ENCODE results near the gene MEGF11. TPM values are rescaled to one million over a fixed set of nuclear protein-coding genes. Genes with fewer than 3 reads are reported as not detected.

The MEGF11 gene
- total RNA-seq, 1 donor from 2014 or later, result not detected

DNA sequence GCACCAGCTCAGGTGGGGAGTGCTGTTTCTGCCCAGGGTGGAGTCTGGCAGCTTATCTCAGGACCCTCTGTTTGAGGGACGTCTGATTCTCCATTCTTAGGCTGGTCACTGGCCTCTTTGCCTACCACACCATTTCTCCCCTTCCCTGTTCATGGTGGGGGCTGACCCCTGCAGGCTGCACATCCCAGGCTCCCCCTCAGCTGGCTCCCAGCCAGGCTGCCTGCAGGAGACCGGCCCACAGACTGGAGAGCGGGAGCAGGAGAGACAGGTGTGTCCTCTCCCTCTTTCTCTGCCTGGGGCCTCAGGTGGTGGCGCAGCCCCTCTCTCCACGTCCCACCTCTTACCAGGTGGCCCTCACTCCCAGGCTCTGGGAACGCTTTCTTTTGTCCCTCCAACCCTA lies 323.4 kb downstream of the MEGF11 start:
- Mint-ChIP-seq H3K27me3 (no peaks in the 10 kb centered on the region), H3K4me3 (no peak overlapping the region), H3K4me1 (no peaks in the 10 kb centered on the region), H3K27ac (no peak overlapping the region), H3K9me3 (no peaks in the 10 kb centered on the region), H3K36me3 (ENCODE audit: low read depth) (no peaks in the 10 kb centered on the region)
- intact Hi-C loops (cut with micrococcal nuclease), result no loop called here
- POLR2A ChIA-PET, result interaction anchor here (0.7 kb wide), 1 partner anchor 399 kb away, joined by 3 read pairs; no protein-coding TSS in a partner anchor
- CTCF ChIA-PET, result interaction anchor here (0.8 to 1.1 kb wide), 2 partner anchors 9 to 287 kb away, joined by 3 read pairs; no protein-coding TSS in a partner anchor
- ATAC-seq (ENCODE audit: low read depth) (no peak), DNase-seq (no peak)
- TF ChIP-seq, protein P1, sequence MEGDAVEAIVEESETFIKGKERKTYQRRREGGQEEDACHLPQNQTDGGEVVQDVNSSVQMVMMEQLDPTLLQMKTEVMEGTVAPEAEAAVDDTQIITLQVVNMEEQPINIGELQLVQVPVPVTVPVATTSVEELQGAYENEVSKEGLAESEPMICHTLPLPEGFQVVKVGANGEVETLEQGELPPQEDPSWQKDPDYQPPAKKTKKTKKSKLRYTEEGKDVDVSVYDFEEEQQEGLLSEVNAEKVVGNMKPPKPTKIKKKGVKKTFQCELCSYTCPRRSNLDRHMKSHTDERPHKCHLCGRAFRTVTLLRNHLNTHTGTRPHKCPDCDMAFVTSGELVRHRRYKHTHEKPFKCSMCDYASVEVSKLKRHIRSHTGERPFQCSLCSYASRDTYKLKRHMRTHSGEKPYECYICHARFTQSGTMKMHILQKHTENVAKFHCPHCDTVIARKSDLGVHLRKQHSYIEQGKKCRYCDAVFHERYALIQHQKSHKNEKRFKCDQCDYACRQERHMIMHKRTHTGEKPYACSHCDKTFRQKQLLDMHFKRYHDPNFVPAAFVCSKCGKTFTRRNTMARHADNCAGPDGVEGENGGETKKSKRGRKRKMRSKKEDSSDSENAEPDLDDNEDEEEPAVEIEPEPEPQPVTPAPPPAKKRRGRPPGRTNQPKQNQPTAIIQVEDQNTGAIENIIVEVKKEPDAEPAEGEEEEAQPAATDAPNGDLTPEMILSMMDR (IDR thresholded peaks at IDR 0.05), result no peak

GRCh38 chr15:65929573-65929972 lies 324.0 kb downstream of the MEGF11 start:
- Mint-ChIP-seq H3K9me3 (no peaks in the 10 kb centered on the region), H3K4me1 (no peaks in the 10 kb centered on the region), H3K27me3 (no peaks in the 10 kb centered on the region), H3K4me3 (no peak overlapping the region), H3K27ac (no peak overlapping the region), H3K36me3 (ENCODE audit: low read depth) (no peaks in the 10 kb centered on the region)
- intact Hi-C loops (cut with micrococcal nuclease), result no loop called here
- TF ChIP-seq, protein P1 (IDR thresholded peaks at IDR 0.05), result no peak
- ChIA-PET POLR2A (no interaction called here), CTCF (interaction anchor here (1.1 kb wide), 1 partner anchor 286 kb away, joined by 3 read pairs; no protein-coding TSS in a partner anchor)
- DNase-seq, result no peak
- no peak for ATAC-seq (ENCODE audit: low read depth)

DNA sequence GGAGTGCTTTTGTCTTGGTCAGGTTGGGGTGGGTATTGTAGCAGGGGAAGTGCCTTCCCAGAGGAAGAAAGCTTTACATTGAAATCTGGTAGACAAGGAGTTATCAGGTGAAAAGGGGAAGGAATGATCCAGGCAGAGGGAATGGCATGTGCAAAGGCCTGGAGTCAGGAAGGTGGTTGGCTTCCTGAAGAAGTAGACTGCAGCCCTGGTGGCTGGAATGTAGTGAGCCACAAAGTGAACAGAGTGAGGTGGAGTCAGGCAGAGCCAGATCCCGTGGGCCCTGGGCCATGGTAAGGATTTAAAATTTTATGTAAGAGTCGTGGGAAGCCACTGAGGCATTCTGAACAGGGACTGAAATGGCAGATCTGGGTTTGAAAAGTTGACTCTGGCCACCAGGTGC lies 326.0 kb downstream of the MEGF11 start:
- no peak overlapping the region for H3K4me3 Mint-ChIP-seq
- no peaks in the 10 kb centered on the region for H3K9me3 Mint-ChIP-seq
- intact Hi-C loops (cut with micrococcal nuclease), result no loop called here
- H3K27ac Mint-ChIP-seq, result no peak overlapping the region
- H3K36me3 Mint-ChIP-seq (ENCODE audit: low read depth), result no peaks in the 10 kb centered on the region
- CTCF ChIA-PET, result no interaction called here
- no peak for ATAC-seq (ENCODE audit: low read depth)
- DNase-seq, result no peak
- POLR2A ChIA-PET, result no interaction called here
- H3K27me3 Mint-ChIP-seq, result no peaks in the 10 kb centered on the region
- TF ChIP-seq, protein P1 (IDR thresholded peaks at IDR 0.05), result no peak
- peaks cover 5% of the 10 kb centered on the region for H3K4me1 Mint-ChIP-seq

DNA sequence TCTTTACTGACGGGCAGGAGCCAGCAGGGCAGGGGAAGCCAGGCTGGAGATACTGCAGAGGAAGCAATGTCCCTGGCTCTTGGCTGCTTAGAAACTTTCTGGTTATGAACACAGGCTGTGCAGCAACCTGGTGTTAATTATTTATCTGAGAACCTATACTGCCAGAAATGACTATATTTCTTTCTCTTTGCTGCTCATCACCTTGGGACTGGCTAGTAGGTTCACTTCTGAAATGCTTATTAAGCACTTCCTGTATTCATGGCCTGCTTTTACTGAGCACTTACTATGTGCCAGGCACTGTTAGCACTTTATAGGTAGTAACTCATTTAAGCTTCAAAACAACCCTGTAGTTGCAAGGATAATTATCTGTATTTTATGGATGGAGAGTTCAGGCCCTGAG lies 326.7 kb downstream of the MEGF11 start:
- CTCF ChIA-PET, result no interaction called here
- TF ChIP-seq, protein P1 (IDR thresholded peaks at IDR 0.05), result no peak
- intact Hi-C loops (cut with micrococcal nuclease), result no loop called here
- Mint-ChIP-seq H3K27ac (no peak overlapping the region), H3K27me3 (no peaks in the 10 kb centered on the region), H3K4me3 (no peak overlapping the region), H3K36me3 (ENCODE audit: low read depth) (no peaks in the 10 kb centered on the region), H3K4me1 (peaks cover 11% of the 10 kb centered on the region), H3K9me3 (no peaks in the 10 kb centered on the region)
- POLR2A ChIA-PET, result no interaction called here
- ATAC-seq (ENCODE audit: low read depth) (no peak), DNase-seq (no peak)

DNA sequence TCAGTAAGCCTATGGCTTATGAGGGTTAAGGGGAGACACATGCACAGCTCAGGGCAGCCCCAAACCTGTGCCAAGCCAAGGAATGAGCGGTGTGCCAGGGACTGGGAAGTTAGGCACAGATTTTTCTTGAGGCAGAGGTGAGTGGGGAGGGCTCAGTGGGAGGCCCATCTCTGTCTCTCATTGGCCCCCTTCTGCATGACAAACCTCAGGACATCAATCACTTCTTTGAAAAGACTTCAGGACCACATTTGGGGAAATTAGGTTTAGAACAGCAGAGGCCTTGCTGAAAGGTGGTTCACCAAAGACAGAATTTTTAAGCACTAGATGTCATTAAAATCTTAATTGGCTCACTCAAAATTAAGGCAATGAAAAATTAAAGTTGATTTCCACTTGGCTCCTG lies 327.1 kb downstream of the MEGF11 start:
- no peak for ATAC-seq (ENCODE audit: low read depth)

More for the DNA sequence above, 327.1 kb downstream of the MEGF11 start:
- TF ChIP-seq, protein P1 (IDR thresholded peaks at IDR 0.05), result no peak
- H3K4me1 Mint-ChIP-seq, result peaks cover 16% of the 10 kb centered on the region
- POLR2A ChIA-PET, result no interaction called here
- intact Hi-C loops (cut with micrococcal nuclease), result no loop called here
- CTCF ChIA-PET, result no interaction called here
- no peaks in the 10 kb centered on the region for H3K9me3 Mint-ChIP-seq
- H3K27ac Mint-ChIP-seq, result no peak overlapping the region
- no peak overlapping the region for H3K4me3 Mint-ChIP-seq
- no peaks in the 10 kb centered on the region for H3K27me3 Mint-ChIP-seq
- no peak for DNase-seq
- H3K36me3 Mint-ChIP-seq (ENCODE audit: low read depth), result no peaks in the 10 kb centered on the region
